Osteocyte (in vitro differentiated cells): Measurements from ENCODE around the gene TDRD1. TPM values are rescaled to one million over a fixed set of nuclear protein-coding genes. Genes with fewer than 3 reads are reported as not detected.

Source experiments
- DNase-seq: peaks from one replicate; pipeline ENCODE4 v3.0.0; 2021; ENCODE audit warnings: mixed read lengths; ENCODE audit not compliant: unreplicated experiment; ENCODE audit errors: extremely low spot score
- H3K27ac Mint-ChIP-seq: one replicate; pipeline ENCODE4 v1.8.0; 2021; ENCODE audit warnings: mild to moderate bottlenecking, mixed read lengths; ENCODE audit not compliant: unreplicated experiment
- H3K27me3 Mint-ChIP-seq: one replicate; pipeline ENCODE4 v1.8.0; 2021; ENCODE audit warnings: mixed read lengths; ENCODE audit not compliant: unreplicated experiment
- H3K36me3 Mint-ChIP-seq: one replicate; pipeline ENCODE4 v1.8.0; 2021; ENCODE audit warnings: mixed read lengths; ENCODE audit not compliant: unreplicated experiment
- H3K4me1 Mint-ChIP-seq: one replicate; pipeline ENCODE4 v1.8.0; 2021; ENCODE audit warnings: mixed read lengths; ENCODE audit not compliant: unreplicated experiment
- H3K4me3 Mint-ChIP-seq: one replicate; pipeline ENCODE4 v1.8.0; 2021; ENCODE audit warnings: mild to moderate bottlenecking, moderate library complexity, mixed read lengths; ENCODE audit not compliant: unreplicated experiment
- H3K9me3 Mint-ChIP-seq: one replicate; pipeline ENCODE4 v1.8.0; 2021; ENCODE audit warnings: mixed read lengths; ENCODE audit not compliant: unreplicated experiment
- total RNA-seq: library from RNA; stranded (reverse); gene quantifications from 2 replicates; pipeline ENCODE4 v1.2.1, GENCODE V29; 2021
- TF ChIP-seq, protein P1 (sequence below): fragments of 200-600 bp; sonication (generic); IDR thresholded peaks from 2 replicates; pipeline ENCODE4 v1.5.0; 2021; ENCODE audit warnings: antibody characterized with exemption, mild to moderate bottlenecking, moderate library complexity

Gene TDRD1
- total RNA-seq, 1 donor from 2014 or later = not detected

DNA sequence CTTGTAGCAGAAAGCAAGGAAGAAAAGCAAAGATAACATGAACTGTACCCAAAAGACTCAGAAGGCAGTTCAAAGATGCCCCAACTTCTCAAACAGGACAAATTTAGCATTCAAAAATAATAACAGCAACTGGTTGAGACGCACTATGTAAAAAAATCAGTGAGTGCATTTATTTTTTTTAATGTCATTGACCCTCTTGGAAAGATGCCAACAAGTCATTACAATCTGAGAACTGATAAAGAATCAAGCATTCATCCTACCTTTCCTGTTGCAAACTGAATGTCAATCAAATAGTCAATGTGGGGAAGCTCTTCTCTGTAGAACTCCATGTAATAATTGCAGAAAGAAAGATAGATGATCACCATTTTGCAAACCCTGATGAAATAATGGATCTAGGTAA is 3.5 kb upstream of the TDRD1 start:
- Mint-ChIP-seq H3K27ac (no peak overlapping the region), H3K4me3 (no peak overlapping the region), H3K36me3 (peaks cover 3% of the 10 kb centered on the region), H3K4me1 (peaks cover 40% of the 10 kb centered on the region), H3K27me3 (peaks cover 2% of the 10 kb centered on the region), H3K9me3 (no peaks in the 10 kb centered on the region)
- TF ChIP-seq, protein P1, sequence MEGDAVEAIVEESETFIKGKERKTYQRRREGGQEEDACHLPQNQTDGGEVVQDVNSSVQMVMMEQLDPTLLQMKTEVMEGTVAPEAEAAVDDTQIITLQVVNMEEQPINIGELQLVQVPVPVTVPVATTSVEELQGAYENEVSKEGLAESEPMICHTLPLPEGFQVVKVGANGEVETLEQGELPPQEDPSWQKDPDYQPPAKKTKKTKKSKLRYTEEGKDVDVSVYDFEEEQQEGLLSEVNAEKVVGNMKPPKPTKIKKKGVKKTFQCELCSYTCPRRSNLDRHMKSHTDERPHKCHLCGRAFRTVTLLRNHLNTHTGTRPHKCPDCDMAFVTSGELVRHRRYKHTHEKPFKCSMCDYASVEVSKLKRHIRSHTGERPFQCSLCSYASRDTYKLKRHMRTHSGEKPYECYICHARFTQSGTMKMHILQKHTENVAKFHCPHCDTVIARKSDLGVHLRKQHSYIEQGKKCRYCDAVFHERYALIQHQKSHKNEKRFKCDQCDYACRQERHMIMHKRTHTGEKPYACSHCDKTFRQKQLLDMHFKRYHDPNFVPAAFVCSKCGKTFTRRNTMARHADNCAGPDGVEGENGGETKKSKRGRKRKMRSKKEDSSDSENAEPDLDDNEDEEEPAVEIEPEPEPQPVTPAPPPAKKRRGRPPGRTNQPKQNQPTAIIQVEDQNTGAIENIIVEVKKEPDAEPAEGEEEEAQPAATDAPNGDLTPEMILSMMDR = no peak
- no peak for DNase-seq

DNA sequence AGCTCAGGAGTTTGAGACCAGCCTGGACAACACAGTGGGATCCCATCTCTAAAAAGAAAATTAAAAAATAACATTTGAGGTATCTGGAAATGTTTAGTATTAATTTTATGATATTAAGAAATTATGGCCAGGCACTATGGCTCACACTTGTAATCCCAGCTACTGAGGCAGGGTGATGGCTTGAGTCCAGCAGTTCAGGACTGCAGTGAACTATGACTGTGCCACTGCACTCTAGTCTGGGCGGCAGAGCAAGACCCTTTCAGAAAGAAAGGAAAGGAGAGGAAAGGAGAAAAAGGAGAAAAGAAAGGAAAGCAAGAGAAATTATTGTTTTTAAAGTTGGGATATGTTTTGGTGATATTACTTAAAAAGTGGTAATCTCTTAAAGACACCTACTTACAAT is 2.6 kb upstream of the TDRD1 start:
- H3K4me1 Mint-ChIP-seq = peaks cover 39% of the 10 kb centered on the region
- peaks cover 3% of the 10 kb centered on the region for H3K36me3 Mint-ChIP-seq
- peaks cover 2% of the 10 kb centered on the region for H3K27me3 Mint-ChIP-seq
- no peak overlapping the region for H3K4me3 Mint-ChIP-seq
- H3K27ac Mint-ChIP-seq = no peak overlapping the region
- no peaks in the 10 kb centered on the region for H3K9me3 Mint-ChIP-seq
- no peak for DNase-seq
- TF ChIP-seq, protein P1 = no peak

DNA sequence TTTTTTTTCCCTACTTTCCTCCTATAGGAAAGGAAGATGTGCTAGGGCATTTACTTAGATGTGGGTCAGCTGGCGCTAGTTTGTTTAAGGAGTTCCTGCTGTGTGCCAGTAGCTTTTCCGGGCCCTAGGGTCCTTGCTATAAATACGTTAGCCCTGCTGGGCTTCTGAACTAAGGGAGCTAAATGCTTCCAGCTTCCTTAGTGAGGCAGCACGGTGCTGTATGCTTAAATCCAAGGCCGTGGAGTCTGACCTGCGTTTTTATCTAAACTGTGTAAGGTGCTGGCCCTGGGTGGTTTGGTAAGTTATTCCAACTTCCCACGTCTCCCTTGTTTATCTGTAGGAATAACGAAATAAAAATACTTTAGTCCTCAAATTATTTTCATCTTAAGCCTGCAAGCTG is 594 bp downstream of the TDRD1 start:
- H3K27me3 Mint-ChIP-seq = peaks cover 4% of the 10 kb centered on the region
- H3K27ac Mint-ChIP-seq = no peak overlapping the region
- TF ChIP-seq, protein P1 = no peak
- no peak for DNase-seq
- H3K36me3 Mint-ChIP-seq = no peaks in the 10 kb centered on the region
- H3K4me1 Mint-ChIP-seq = peaks cover 17% of the 10 kb centered on the region
- H3K9me3 Mint-ChIP-seq = no peaks in the 10 kb centered on the region
- no peak overlapping the region for H3K4me3 Mint-ChIP-seq

DNA sequence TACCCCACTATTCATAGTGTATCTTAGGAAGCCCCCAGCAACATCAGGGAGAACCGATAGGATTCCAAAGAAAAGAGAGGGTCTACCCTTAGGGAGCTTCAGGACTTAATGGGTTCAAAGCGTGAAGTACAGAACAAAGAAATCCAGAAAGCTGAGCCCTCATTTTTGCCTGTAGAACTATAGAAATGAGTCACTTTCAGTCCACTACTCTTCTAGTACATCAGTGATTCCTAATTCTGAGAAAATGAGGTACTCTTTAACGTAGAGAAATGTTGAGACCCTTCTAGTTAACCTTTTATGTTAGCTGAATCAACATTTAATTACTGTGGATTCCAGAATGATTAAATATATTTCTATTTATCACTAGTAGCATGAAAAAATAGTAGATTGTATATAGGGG is 1.8 kb downstream of the TDRD1 start:
- no peaks in the 10 kb centered on the region for H3K36me3 Mint-ChIP-seq
- no peak overlapping the region for H3K27ac Mint-ChIP-seq
- no peaks in the 10 kb centered on the region for H3K9me3 Mint-ChIP-seq
- DNase-seq = no peak
- peaks cover 2% of the 10 kb centered on the region for H3K27me3 Mint-ChIP-seq
- no peak overlapping the region for H3K4me3 Mint-ChIP-seq
- H3K4me1 Mint-ChIP-seq = peaks cover 17% of the 10 kb centered on the region
- TF ChIP-seq, protein P1 = no peak

DNA sequence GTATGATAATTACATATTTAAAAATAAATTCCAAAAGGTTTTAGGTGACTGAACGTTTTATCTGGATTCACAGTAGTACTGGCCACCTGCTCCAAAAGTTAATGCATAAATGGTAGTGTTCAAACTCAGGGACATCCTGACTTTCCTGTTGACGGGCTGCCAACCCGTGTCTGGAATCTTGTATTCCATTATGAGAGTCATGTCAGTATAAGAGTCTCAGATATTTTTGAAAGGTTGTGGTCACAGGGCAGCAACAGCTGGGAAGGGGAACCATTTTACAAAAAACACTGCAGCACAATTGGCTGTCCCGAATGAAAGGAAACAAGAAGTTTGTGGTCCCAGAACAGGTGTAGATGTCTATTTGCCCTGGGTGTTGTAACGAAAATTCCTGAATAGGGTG is 2.8 kb downstream of the TDRD1 start:
- no peaks in the 10 kb centered on the region for H3K9me3 Mint-ChIP-seq
- no peaks in the 10 kb centered on the region for H3K36me3 Mint-ChIP-seq

More for the DNA sequence above, 2.8 kb downstream of the TDRD1 start:
- no peak overlapping the region for H3K27ac Mint-ChIP-seq
- H3K4me3 Mint-ChIP-seq = no peak overlapping the region
- TF ChIP-seq, protein P1 = no peak
- no peak for DNase-seq
- H3K27me3 Mint-ChIP-seq = peaks cover 4% of the 10 kb centered on the region
- peaks cover 17% of the 10 kb centered on the region for H3K4me1 Mint-ChIP-seq
